Lung microvascular endothelial cell (primary cell): Measurements from ENCODE around the gene RELN. TPM values are rescaled to one million over a fixed set of nuclear protein-coding genes. Genes with fewer than 3 reads are reported as not detected.
A peak's percentile ranks its signal among the peaks of the same experiment; 100 is the strongest.

Experiments used
- DNase-seq, 2 donors: peaks; one replicate each; pipeline versions ENCODE4 v3.0.0 to v3.0.0-alpha.2; 2010; ENCODE audit warnings: low read depth in 2 of 2
- total RNA-seq: library from RNA; depleted of rRNA; stranded (reverse); fragments of >200 nt; gene quantifications from 2 replicates; pipeline ENCODE4 v1.2.1, GENCODE V29; 2014

The RELN gene
- total RNA-seq, 1 donor from 2014 or later, result 1,451 TPM

DNA sequence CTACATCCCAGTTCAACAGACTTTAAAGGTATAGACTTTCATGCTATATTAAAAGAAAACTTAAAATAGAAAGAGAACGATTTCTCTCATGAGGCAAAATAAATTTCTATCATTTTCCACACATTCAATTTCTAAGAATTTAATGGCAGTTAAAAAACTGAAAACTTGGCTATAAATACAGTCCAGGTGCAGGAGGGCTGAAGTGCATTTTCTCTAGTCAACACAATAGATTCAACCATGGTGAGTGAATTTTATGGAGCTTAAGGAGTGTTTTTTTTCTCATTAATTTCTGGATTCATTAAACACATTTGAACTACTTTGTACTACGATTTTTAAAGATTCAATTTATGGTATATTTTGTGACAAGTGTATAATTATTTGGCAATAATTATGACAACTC, 302.7 kb downstream of the RELN start:
- no peak for DNase-seq

- DNase-seq, result no peak
Measured at GRCh38 chr7:103686064-103686463, 303.4 kb downstream of the RELN start.

GRCh38 chr7:103685646-103686045, 303.8 kb downstream of the RELN start:
- peak; percentile 14 to 44 for DNase-seq

- no peak for DNase-seq
Measured at GRCh38 chr7:103683348-103683747, 306.1 kb downstream of the RELN start.

DNA sequence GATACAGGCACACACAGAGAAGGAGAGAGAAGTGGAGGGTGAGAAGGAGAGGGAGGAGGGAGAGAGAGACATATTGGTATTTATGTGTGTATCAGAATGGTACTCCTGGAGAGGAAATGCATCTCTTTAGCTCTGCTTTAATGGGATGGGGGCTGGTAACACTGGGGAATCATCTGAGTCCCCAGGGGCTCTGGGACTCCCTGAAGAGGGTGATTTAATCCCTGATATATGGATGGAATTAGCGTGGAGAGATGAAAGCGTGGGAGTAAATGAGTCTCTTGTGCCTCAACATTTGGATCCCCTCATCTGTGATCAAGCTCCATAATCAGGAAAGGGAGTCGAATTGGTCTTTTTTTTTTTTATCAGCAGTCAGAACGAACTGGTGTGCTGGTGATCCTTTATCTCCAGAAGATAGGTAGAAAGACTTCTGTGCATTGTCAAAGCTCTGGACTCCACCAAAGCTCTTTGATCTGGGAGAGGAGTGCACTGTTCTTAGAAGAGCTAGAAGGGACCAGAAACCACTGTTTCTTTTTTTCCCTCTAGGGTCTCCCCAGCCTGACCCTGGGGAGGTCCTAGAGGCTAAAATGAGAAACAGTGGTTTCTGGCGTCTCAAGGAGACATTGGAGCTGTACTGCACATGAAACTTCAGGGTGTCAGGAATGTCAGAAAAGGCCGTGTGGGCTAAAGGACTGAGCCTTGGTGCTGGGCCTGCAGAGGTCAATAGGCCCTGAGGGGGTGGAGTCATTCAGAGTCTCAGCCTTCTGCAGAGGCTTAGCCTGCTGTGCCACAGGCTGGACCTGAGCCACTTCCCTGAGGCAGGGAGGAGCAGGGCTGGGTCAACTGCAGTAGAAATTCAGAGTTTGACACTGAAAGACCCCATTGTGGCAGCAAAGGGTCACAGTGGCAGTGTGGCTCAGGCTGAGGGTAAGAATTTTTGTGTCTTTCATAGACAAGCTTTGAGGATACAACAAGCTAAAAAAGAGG, 309.0 kb downstream of the RELN start:
- no peak for DNase-seq

DNA sequence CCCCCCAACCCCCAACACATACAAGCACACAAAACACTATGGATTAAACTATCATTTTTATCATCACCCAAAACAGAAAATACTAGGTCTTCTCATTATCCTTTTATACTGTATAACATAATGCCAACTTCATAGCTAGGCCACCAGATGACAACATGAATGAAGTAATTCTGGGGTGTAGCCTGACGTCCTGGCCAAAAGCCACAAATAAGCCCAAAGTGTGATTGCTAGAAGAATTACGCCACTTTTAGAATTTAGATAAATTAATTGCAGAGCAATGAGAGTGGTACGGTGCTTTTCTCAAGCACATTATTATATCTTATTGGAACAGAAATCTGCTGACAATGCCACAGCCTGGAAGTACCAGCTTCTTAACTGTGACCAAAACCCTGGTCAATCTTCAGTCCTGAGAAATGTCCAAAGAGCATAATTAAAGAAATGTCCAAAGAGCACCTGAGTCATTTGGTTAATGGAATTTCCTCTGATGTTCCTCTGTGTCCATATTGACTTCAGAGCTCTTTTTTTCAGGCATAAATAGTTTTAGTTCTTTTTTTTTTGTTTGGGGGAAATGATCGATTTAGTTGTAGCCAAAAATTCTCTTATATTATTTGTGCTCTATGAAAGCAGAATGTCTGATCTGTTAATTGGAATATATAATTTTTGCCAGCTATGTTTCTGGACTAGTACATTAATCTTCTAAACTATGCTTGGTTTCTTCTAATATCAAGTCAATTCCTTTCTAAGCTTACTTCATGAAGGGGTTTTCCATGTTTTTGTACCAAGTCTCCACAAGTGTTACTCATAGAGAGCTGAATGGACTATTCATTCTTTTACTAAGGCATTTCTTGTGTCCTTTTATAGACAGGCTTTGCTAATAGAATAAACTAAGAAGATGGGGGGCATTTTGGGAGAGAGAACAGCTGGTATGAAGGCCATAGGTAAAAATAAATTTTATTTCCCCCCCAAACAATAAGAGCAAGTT, 310.0 kb downstream of the RELN start:
- DNase-seq, result no peak

GRCh38 chr7:103668279-103668941, 321.0 kb downstream of the RELN start:
- no peak for DNase-seq

DNA sequence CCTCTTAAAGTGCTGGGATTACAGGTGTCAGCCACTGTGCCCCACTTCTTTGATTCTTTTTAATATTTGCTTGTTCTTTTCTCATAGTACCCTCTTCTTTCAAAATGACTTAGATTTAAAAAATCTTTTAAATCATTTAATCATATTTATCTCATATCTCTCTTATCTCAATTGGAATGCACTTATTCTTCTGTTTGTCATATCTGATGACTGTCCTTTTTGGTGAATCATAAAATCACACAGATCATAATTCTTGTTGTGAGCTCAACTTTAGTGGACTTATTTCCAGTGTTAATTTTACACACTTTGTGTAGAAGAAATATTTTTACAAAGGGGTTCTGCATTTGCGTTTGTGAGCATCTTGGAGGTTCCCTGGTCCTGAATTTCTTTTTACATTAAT, 323.1 kb downstream of the RELN start:
- DNase-seq, result no peak

- DNase-seq, result no peak
Measured at GRCh38 chr7:103664577-103664976, 324.9 kb downstream of the RELN start.

- DNase-seq, result peak; percentile 83 to 92
Measured at GRCh38 chr7:103660455-103661371, 328.7 kb downstream of the RELN start.

GRCh38 chr7:103658055-103659005, 331.1 kb downstream of the RELN start:
- DNase-seq, result no peak

- no peak for DNase-seq
Measured at GRCh38 chr7:103657474-103657894, 332.0 kb downstream of the RELN start.

GRCh38 chr7:103656221-103656620, 333.2 kb downstream of the RELN start:
- DNase-seq, result no peak

DNA sequence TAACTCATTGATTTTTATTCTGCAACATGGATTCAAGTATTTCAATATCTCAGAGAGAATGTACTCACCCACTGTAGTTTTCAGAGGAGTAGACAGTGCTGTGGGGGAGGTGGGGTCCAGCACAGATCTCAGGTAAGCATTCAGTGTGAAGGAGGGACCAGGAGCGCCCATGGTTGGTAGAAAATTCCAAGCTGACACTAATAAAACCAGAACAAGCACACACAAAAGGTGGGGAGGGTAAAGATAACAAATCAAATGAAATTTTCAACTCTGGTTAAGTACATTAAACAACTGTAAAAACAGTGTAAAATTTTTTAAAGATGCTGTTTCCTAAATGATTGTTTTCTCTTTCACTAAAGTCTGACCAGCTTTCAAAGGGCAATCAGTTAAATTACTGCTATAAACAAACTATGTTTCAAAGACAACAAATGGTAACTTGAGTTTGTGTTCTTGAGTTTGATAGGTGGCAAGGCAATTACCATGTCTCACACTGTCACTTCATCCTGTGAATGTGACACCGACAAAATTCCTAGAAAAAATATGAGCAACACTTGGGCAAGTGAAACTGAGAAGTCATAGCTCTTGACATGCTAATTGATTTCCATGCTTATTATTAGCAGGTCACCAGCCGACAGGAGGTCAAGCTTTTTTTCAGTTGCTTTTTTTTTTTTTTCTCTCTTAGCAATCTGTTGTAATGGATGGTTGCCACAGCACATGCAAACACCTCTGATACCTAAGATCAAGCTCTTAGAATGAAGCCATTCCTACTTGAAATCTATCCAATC, 337.7 kb downstream of the RELN start:
- DNase-seq, result no peak

GRCh38 chr7:103649052-103649451, 340.4 kb downstream of the RELN start:
- no peak for DNase-seq

DNA sequence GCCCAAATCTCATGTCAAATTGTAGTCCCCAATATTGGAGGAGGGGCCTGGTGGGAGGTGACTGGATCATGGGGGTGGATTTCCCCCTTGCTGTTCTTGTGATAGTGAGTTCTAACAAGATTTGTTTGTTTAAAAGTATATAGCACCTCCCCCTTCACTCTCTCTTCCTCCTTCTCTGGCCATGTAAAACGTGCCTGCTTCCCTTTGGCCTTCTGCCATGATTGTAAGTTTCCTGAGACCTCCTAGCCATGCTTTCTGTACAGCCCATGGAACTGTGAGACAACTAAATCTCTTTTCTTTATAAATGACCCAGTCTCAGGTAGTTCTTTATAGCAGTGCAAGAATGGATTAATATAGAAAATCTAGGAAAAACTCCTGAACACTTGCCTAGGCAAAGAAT, 341.3 kb downstream of the RELN start:
- no peak for DNase-seq

DNA sequence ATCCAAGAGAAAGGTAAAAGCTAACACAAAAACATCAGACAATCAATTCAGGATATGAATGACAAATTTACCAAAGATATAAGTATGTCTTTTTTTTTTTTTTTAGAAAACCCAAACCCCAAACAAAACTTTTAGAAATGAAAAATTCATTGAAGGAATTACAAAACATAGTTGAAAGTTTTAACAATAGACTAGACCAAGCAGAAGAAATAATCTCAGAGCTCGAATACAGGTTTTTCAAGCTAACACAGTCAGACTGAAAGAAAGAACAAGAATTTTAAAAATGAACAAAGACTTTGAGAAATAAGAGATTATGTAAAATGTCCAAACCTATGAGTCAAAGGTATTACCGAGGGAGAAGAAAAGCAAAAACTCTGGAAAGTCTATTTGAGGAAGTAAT, 345.1 kb downstream of the RELN start:
- no peak for DNase-seq

DNA sequence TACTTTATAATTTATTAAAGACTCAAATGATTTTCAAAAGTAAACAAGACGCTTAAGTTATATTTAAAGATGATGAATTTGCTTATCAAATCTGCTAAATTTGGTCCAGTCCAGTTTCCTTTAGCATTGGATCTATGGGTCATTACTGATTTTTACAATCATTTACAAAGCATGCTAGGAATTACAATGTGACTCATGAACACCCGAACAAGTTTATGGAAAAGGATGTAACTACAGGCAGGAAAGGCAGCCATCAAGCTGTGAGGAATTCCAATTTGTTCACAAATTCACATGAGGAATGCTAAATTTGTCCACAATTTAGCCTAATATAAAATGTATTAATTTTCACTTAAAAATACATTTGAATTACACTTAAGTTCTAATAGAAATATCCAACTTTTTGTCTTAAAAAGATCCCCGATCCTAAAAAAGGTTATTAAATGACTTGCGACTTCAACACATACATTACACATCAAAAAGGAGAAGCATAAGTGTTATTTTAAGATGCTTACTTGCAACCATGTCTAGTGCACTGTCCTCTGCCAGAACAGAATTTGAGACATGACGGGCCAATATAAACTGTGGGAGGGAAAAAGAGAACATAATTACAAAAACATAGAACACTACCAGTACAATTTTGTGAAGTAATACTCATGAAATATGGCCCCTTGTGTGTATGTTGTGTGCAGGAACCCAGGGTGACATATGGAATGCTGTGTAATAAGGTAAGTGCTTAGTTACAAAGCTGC, 349.3 kb downstream of the RELN start:
- DNase-seq, result peak; percentile 47 to 59
